Cardiac fibroblast (primary cell): ENCODE measurements around the gene GPM6B.

ENCODE experiments used
- DNase-seq, 2 donors: peaks; one replicate each; pipeline versions ENCODE4 v3.0.0 to v3.0.0-alpha.2; 2010; ENCODE audit warnings: low read depth in 2 of 2
- H3K4me3 ChIP-seq, 2 donors: replicated peaks in 1 of 2; 1 replicate in 1 of 2; 2 replicates in 1 of 2; pipeline ENCODE4 v1.5.1; 2011; ENCODE audit warnings: low read depth in 2 of 2, low read length in 2 of 2, mild to moderate bottlenecking in 2 of 2, moderate library complexity in 1 of 2
- TF ChIP-seq, protein P1 (sequence below): IDR thresholded peaks from one replicate; pipeline ENCODE4 v1.5.1; 2011; ENCODE audit warnings: low read depth, mild to moderate bottlenecking, low read length, inconsistent platforms

Gene GPM6B

GRCh38 chrX:13761606-13762414 is 55.1 kb downstream of the GPM6B start:
- peak; percentile 21 to 22 for DNase-seq
- TF ChIP-seq, protein P1, sequence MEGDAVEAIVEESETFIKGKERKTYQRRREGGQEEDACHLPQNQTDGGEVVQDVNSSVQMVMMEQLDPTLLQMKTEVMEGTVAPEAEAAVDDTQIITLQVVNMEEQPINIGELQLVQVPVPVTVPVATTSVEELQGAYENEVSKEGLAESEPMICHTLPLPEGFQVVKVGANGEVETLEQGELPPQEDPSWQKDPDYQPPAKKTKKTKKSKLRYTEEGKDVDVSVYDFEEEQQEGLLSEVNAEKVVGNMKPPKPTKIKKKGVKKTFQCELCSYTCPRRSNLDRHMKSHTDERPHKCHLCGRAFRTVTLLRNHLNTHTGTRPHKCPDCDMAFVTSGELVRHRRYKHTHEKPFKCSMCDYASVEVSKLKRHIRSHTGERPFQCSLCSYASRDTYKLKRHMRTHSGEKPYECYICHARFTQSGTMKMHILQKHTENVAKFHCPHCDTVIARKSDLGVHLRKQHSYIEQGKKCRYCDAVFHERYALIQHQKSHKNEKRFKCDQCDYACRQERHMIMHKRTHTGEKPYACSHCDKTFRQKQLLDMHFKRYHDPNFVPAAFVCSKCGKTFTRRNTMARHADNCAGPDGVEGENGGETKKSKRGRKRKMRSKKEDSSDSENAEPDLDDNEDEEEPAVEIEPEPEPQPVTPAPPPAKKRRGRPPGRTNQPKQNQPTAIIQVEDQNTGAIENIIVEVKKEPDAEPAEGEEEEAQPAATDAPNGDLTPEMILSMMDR, result no peak
- H3K4me3 ChIP-seq, result no peak overlapping the region

DNA sequence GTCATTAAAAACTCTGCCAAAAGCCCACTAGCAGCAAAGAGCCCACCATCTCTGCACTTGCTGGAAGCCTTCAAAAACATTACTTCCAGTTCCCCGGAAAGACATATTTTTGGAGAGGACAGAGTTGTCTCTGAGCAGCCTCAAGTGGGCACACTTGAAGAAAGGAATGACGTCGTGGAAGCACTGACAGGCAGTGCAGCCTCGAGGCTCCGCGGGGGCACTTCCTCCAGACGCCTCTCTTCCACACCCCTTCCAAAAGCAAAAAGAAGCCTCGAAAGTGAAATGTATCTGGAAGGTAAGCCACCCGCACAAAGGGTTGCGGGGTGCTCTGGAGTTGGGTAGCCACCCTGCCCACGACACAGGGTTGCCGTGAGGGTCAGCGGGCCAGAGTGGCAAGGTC is 56.5 kb downstream of the GPM6B start:
- TF ChIP-seq, protein P1, result no peak
- no peak for DNase-seq
- H3K4me3 ChIP-seq, result no peak overlapping the region

- no peak for DNase-seq
- TF ChIP-seq, protein P1, result no peak
- no peak overlapping the region for H3K4me3 ChIP-seq
These were observed 57.7 kb downstream of the GPM6B start for GRCh38 chrX:13759152-13759718.

DNA sequence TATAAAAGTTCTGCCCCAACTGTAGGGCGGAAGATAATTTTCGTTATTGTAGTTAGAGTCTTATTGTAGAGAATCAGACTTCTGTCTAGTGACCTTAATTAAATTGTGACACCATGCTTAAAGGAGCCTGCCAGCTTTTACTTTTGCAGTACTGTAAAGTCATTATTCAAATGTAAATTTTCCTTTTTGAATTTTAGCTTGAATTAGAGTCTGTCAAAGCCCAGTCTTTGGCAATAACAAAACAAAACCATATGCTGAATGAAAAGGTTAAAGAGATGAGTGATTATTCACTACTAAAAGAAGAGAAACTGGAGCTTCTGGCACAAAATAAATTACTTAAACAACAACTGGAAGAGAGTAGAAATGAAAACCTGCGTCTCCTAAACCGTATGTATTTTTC is 60.5 kb downstream of the GPM6B start:
- TF ChIP-seq, protein P1, result no peak
- no peak for DNase-seq
- H3K4me3 ChIP-seq, result no peak overlapping the region

GRCh38 chrX:13755254-13755653 is 61.6 kb downstream of the GPM6B start:
- no peak for DNase-seq
- TF ChIP-seq, protein P1, result no peak
- no peak overlapping the region for H3K4me3 ChIP-seq

GRCh38 chrX:13754765-13755164 is 62.1 kb downstream of the GPM6B start:
- TF ChIP-seq, protein P1, result no peak
- no peak overlapping the region for H3K4me3 ChIP-seq
- DNase-seq, result no peak

DNA sequence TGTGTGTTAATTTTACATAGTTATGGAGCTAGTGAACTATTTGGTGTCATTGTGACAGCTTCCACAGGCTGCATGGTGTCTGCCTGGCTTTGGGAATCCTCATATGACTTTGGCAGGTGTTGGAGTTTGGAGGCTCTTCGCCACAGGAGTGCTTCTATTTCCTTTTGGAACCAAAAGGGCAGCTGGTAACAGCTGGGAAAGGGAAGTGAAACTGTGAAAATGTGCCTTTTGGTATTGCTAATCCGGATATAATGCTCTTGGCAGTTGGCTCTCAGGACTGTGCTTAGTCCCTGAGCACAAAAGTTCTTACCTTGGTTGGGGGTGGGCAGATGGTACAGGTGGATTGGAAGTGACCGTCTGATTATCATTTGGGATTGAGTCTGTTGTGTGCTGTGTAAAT is 64.2 kb downstream of the GPM6B start:
- no peak for DNase-seq
- H3K4me3 ChIP-seq, result no peak overlapping the region
- TF ChIP-seq, protein P1, result no peak
